GM12892 (cell line): ENCODE measurements around the gene PKIG.
A peak's percentile ranks its signal among the peaks of the same experiment; 100 is the strongest.

ENCODE experiments used
- POLR2A ChIP-seq: IDR thresholded peaks from 2 replicates; pipeline ENCODE4 v1.6.1; 2011; ENCODE audit warnings: low read depth, low read length, control low read depth
- POLR2AphosphoS5 ChIP-seq: IDR thresholded peaks from 2 replicates; pipeline ENCODE4 v1.6.1; 2011; ENCODE audit warnings: low read depth, low read length, control low read depth
- TAF1 ChIP-seq: IDR thresholded peaks from 2 replicates; pipeline ENCODE4 v1.6.1; 2011; ENCODE audit warnings: low read depth, mild to moderate bottlenecking, control low read depth, low read length, borderline replicate concordance

- TF ChIP-seq POLR2AphosphoS5 (peak; percentile 55), POLR2A (no peak), TAF1 (no peak)
Measured at GRCh38 chr20:44642203-44643153, 60.1 kb downstream of the PKIG start.
